Measurements from ENCODE around the gene CFL1. TPM values are rescaled to one million over a fixed set of nuclear protein-coding genes. Genes with fewer than 3 reads are reported as not detected.

Gene CFL1
- total and polyA plus RNA-seq, 2 donors from 2014 or later: 705 to 846 TPM

GRCh38 chr11:65817312-65817834, 40.6 kb downstream of the CFL1 start:
- FAIRE-seq (no peak), DNase-seq (peak in 3 of 5 donors; percentile 15 to 70 (median 68))
- H3K27ac ChIP-seq (ENCODE audit: low read depth in 2 of 2, low read length in 2 of 2): peak overlapping the region; percentile 83 to 93
- peak overlapping the region in 2 of 3 donors; percentile 69 to 75 for H3K9ac ChIP-seq (ENCODE audit: low read length in 3 of 3)
- peak overlapping the region; percentile 75 to 76 (median 76) for H3K4me3 ChIP-seq (ENCODE audit: low read length in 3 of 3)
- intact Hi-C loops (cut with DNase I): loop anchor here (10.0 kb wide), 1 partner anchor 103 kb away; the partner anchor contains the start of gene KAT5
- peaks cover 0 to 3% (median 0%) of the 10 kb centered on the region in 3 donors for H3K36me3 ChIP-seq (ENCODE audit: control insufficient read depth in 2 of 3, insufficient read depth in 3 of 3, low read length in 3 of 3)
- no peaks in the 10 kb centered on the region for H3K9me3 ChIP-seq (ENCODE audit: control insufficient read depth in 2 of 3, insufficient read depth in 1 of 3, low read length in 3 of 3)
- H3K4me1 ChIP-seq (ENCODE audit: control insufficient read depth in 2 of 3, insufficient read depth in 2 of 3, low read depth in 1 of 3, low read length in 3 of 3): peaks cover 0 to 14% (median 13%) of the 10 kb centered on the region in 3 donors
- TF ChIP-seq, protein P1, sequence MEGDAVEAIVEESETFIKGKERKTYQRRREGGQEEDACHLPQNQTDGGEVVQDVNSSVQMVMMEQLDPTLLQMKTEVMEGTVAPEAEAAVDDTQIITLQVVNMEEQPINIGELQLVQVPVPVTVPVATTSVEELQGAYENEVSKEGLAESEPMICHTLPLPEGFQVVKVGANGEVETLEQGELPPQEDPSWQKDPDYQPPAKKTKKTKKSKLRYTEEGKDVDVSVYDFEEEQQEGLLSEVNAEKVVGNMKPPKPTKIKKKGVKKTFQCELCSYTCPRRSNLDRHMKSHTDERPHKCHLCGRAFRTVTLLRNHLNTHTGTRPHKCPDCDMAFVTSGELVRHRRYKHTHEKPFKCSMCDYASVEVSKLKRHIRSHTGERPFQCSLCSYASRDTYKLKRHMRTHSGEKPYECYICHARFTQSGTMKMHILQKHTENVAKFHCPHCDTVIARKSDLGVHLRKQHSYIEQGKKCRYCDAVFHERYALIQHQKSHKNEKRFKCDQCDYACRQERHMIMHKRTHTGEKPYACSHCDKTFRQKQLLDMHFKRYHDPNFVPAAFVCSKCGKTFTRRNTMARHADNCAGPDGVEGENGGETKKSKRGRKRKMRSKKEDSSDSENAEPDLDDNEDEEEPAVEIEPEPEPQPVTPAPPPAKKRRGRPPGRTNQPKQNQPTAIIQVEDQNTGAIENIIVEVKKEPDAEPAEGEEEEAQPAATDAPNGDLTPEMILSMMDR (IDR thresholded peaks at IDR 0.05; ENCODE audit: borderline replicate concordance, extremely low read depth, insufficient read depth): no peak
- H3K27me3 ChIP-seq (ENCODE audit: control insufficient read depth, insufficient read depth, low read length): no peaks in the 10 kb centered on the region

GRCh38 chr11:65816696-65817095, 41.3 kb downstream of the CFL1 start:
- Histone ChIP-seq H3K4me3 (ENCODE audit: low read length in 3 of 3) (peak overlapping the region in 2 of 3 donors; percentile 24 to 76), H3K27ac (ENCODE audit: low read depth in 2 of 2, low read length in 2 of 2) (peak overlapping the region in 1 of 2 donors; percentile 8), H3K9ac (ENCODE audit: low read length in 3 of 3) (no peak overlapping the region), H3K36me3 (ENCODE audit: control insufficient read depth in 2 of 3, insufficient read depth in 3 of 3, low read length in 3 of 3) (peaks cover 0 to 3% (median 0%) of the 10 kb centered on the region in 3 donors), H3K9me3 (ENCODE audit: control insufficient read depth in 2 of 3, insufficient read depth in 1 of 3, low read length in 3 of 3) (no peaks in the 10 kb centered on the region), H3K27me3 (ENCODE audit: control insufficient read depth, insufficient read depth, low read length) (no peaks in the 10 kb centered on the region), H3K4me1 (ENCODE audit: control insufficient read depth in 2 of 3, insufficient read depth in 2 of 3, low read depth in 1 of 3, low read length in 3 of 3) (peaks cover 0 to 14% (median 13%) of the 10 kb centered on the region in 3 donors)
- intact Hi-C loops (cut with DNase I): loop anchor here (10.0 kb wide), 1 partner anchor 102 kb away; the partner anchor contains the start of gene KAT5
- TF ChIP-seq, protein P1 (IDR thresholded peaks at IDR 0.05; ENCODE audit: borderline replicate concordance, extremely low read depth, insufficient read depth): no peak
- DNase-seq (no peak), FAIRE-seq (no peak)

DNA sequence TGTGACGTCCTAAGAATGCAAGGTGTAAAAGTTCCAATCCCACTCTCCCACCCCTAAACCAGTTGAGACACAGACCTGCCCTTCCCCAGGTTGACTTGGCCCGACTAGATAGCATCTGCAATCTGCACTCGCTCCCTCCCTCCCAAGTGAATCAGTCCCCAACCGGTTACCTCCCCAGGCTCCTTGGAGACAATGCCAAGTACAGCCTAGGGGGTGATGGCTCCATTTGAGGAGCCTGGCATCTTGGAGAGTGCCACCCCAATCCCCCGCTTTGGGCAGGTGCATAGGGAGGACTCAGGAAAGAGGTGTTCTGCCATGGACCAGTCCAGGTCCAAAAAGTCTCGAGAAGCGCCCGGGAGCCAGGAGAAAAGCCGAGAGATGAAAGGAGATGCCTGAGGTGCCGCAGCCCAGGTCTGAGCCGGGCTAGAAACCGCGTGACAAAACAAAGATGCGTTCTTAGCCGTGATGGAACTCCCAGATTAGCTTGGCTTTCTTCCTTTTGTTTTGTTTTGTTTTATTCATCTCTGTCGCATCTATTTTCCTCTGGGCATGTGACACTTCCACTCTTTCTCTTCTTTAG, 42.9 kb downstream of the CFL1 start:
- peaks cover 0 to 8% (median 5%) of the 10 kb centered on the region in 3 donors for H3K4me1 ChIP-seq (ENCODE audit: control insufficient read depth in 2 of 3, insufficient read depth in 2 of 3, low read depth in 1 of 3, low read length in 3 of 3)
- TF ChIP-seq, protein P1 (IDR thresholded peaks at IDR 0.05; ENCODE audit: borderline replicate concordance, extremely low read depth, insufficient read depth): no peak
- no peaks in the 10 kb centered on the region for H3K27me3 ChIP-seq (ENCODE audit: control insufficient read depth, insufficient read depth, low read length)
- peaks cover 0 to 3% (median 0%) of the 10 kb centered on the region in 3 donors for H3K36me3 ChIP-seq (ENCODE audit: control insufficient read depth in 2 of 3, insufficient read depth in 3 of 3, low read length in 3 of 3)
- no peak overlapping the region for H3K27ac ChIP-seq (ENCODE audit: low read depth in 2 of 2, low read length in 2 of 2)
- DNase-seq (peak in 1 of 5 donors; percentile 4), FAIRE-seq (no peak)
- no peak overlapping the region for H3K9ac ChIP-seq (ENCODE audit: low read length in 3 of 3)
- H3K4me3 ChIP-seq (ENCODE audit: low read length in 3 of 3): no peak overlapping the region
- no peaks in the 10 kb centered on the region for H3K9me3 ChIP-seq (ENCODE audit: control insufficient read depth in 2 of 3, insufficient read depth in 1 of 3, low read length in 3 of 3)
- intact Hi-C loops (cut with DNase I): loop anchor here (10.0 kb wide), 1 partner anchor 100 kb away; the partner anchor contains the start of gene KAT5

Data from kidney (tissue), 14 donors.